ENCODE measurements around the gene FRAT2. TPM values are rescaled to one million over a fixed set of nuclear protein-coding genes. Genes with fewer than 3 reads are reported as not detected.

The FRAT2 gene
- total RNA-seq, 1 experiment from 2014 or later, result 16.7 TPM

DNA sequence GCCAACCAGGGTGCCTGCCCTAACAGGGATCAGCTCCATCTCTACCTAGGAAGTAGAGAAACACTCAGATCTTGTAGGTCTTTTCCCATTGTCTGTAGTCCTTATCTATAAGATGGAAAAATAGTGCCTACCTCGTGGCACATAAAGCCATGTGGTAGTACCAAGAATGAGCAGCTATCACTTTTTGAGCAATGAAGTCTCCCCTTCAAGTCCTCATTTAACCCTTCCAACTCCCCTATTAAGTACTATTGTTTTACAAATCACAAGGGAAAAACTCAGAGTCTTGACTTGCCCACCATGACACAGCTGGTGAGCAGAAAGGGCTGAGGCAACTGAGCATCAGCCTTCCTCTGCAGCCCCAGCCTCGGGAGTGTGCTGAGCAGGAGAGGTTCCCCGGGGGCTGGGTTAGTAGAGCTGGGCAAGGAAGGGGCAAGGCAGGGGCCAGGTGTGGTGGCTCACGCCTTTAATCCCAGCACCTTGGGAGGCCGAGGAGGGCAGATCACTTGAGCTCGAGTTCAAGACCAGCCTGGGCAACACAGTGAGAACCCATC lies 3.3 kb downstream of the FRAT2 start:
- H3K9me3 ChIP-seq (ENCODE audit: control insufficient read depth, insufficient read depth, low read depth, low read length), result no peaks in the 10 kb centered on the region
- no peaks in the 10 kb centered on the region for H3K27me3 ChIP-seq (ENCODE audit: control insufficient read depth, insufficient read depth, low read length)
- H3K27ac ChIP-seq (ENCODE audit: low read length), result peak overlapping the region; percentile 92
- ChIA-PET CTCF (interaction anchor here (3.4 kb wide), 1 partner anchor 53 kb away, joined by 26 read pairs; no protein-coding TSS in a partner anchor), POLR2A (no interaction called here)
- in situ Hi-C loops (cut with HindIII; ENCODE audit: low pct_unique_long_range_greater_than_20kb, low sequenced_read_pairs), result no loop called here
- BruUV-seq (replicated peaks), result no TSS peak
- TF ChIP-seq, protein P1, sequence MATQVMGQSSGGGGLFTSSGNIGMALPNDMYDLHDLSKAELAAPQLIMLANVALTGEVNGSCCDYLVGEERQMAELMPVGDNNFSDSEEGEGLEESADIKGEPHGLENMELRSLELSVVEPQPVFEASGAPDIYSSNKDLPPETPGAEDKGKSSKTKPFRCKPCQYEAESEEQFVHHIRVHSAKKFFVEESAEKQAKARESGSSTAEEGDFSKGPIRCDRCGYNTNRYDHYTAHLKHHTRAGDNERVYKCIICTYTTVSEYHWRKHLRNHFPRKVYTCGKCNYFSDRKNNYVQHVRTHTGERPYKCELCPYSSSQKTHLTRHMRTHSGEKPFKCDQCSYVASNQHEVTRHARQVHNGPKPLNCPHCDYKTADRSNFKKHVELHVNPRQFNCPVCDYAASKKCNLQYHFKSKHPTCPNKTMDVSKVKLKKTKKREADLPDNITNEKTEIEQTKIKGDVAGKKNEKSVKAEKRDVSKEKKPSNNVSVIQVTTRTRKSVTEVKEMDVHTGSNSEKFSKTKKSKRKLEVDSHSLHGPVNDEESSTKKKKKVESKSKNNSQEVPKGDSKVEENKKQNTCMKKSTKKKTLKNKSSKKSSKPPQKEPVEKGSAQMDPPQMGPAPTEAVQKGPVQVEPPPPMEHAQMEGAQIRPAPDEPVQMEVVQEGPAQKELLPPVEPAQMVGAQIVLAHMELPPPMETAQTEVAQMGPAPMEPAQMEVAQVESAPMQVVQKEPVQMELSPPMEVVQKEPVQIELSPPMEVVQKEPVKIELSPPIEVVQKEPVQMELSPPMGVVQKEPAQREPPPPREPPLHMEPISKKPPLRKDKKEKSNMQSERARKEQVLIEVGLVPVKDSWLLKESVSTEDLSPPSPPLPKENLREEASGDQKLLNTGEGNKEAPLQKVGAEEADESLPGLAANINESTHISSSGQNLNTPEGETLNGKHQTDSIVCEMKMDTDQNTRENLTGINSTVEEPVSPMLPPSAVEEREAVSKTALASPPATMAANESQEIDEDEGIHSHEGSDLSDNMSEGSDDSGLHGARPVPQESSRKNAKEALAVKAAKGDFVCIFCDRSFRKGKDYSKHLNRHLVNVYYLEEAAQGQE (IDR thresholded peaks at IDR 0.05; ENCODE audit: insufficient read depth in 1 of 2, low read depth in 2 of 2, low read length in 1 of 2), result no peak
- TF ChIP-seq TCF7L2 (IDR thresholded peaks at IDR 0.05; ENCODE audit: low read depth, low read length) (no peak), POLR2AphosphoS5 (IDR thresholded peaks at IDR 0.05; ENCODE audit: low read depth, low read length) (no peak), SIN3A (IDR thresholded peaks at IDR 0.05; ENCODE audit: borderline replicate concordance, insufficient read depth, low read depth, low read length) (no peak)
- TF ChIP-seq, protein P2, sequence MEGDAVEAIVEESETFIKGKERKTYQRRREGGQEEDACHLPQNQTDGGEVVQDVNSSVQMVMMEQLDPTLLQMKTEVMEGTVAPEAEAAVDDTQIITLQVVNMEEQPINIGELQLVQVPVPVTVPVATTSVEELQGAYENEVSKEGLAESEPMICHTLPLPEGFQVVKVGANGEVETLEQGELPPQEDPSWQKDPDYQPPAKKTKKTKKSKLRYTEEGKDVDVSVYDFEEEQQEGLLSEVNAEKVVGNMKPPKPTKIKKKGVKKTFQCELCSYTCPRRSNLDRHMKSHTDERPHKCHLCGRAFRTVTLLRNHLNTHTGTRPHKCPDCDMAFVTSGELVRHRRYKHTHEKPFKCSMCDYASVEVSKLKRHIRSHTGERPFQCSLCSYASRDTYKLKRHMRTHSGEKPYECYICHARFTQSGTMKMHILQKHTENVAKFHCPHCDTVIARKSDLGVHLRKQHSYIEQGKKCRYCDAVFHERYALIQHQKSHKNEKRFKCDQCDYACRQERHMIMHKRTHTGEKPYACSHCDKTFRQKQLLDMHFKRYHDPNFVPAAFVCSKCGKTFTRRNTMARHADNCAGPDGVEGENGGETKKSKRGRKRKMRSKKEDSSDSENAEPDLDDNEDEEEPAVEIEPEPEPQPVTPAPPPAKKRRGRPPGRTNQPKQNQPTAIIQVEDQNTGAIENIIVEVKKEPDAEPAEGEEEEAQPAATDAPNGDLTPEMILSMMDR (IDR thresholded peaks at IDR 0.05), result no peak
- intact Hi-C loops (cut with micrococcal nuclease; ENCODE audit: unreplicated experiment), result no loop called here
- ATAC-seq (no peak), DNase-seq (ENCODE audit: low read depth, low spot score) (no peak)
- peaks cover 58% of the 10 kb centered on the region for H3K4me1 ChIP-seq (ENCODE audit: control insufficient read depth, insufficient read depth, low read length)
- H3K4me3 ChIP-seq (ENCODE audit: low read depth in 2 of 2, low read length in 2 of 2), result peak overlapping the region; percentile 62 to 76; a peak in 3 of 4 replicates
- no peaks in the 10 kb centered on the region for H3K36me3 ChIP-seq (ENCODE audit: control insufficient read depth, insufficient read depth, low read length)

DNA sequence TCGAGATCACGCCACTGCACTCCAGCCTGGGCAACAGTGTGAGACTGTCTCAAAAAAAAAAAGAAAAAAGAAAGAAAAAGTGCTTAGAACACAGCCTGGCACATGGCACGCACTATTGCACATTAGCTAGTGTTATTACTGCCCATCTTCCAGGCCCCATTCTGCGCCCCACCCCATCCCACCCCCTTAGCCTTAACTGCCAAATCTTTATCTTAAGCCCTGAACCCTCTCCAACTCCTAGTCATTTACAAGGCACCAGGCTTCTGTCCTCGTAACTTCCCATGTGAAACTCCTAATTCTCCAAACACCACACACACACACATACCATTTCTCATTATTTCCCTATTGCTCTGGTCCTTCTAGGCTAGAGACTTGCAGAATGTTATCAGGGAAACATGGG lies 4.8 kb downstream of the FRAT2 start:
- TF ChIP-seq, protein P2 (IDR thresholded peaks at IDR 0.05), result no peak
- TF ChIP-seq POLR2AphosphoS5 (IDR thresholded peaks at IDR 0.05; ENCODE audit: low read depth, low read length) (no peak), TCF7L2 (IDR thresholded peaks at IDR 0.05; ENCODE audit: low read depth, low read length) (no peak), SIN3A (IDR thresholded peaks at IDR 0.05; ENCODE audit: borderline replicate concordance, insufficient read depth, low read depth, low read length) (no peak)
- TF ChIP-seq, protein P1 (IDR thresholded peaks at IDR 0.05; ENCODE audit: insufficient read depth in 1 of 2, low read depth in 2 of 2, low read length in 1 of 2), result no peak
- Histone ChIP-seq H3K27me3 (ENCODE audit: control insufficient read depth, insufficient read depth, low read length) (no peaks in the 10 kb centered on the region), H3K27ac (ENCODE audit: low read length) (peak overlapping the region; percentile 81), H3K9me3 (ENCODE audit: control insufficient read depth, insufficient read depth, low read depth, low read length) (no peaks in the 10 kb centered on the region), H3K4me1 (ENCODE audit: control insufficient read depth, insufficient read depth, low read length) (peaks cover 65% of the 10 kb centered on the region), H3K36me3 (ENCODE audit: control insufficient read depth, insufficient read depth, low read length) (no peaks in the 10 kb centered on the region), H3K4me3 (ENCODE audit: low read depth in 2 of 2, low read length in 2 of 2) (no peak overlapping the region)
- ATAC-seq (no peak), DNase-seq (ENCODE audit: low read depth, low spot score) (no peak)
- ChIA-PET CTCF (no interaction called here), POLR2A (interaction anchor here (0.9 kb wide), 1 partner anchor 51 kb away, joined by 10 read pairs; no protein-coding TSS in a partner anchor)
- in situ Hi-C loops (cut with HindIII; ENCODE audit: low pct_unique_long_range_greater_than_20kb, low sequenced_read_pairs) (no loop called here), intact Hi-C loops (cut with micrococcal nuclease; ENCODE audit: unreplicated experiment) (loop anchor here (5.0 kb wide), 1 partner anchor 52 kb away; no protein-coding TSS in a partner anchor)
- no TSS peak for BruUV-seq (replicated peaks)
